GM18499 (cell line): Measurements from ENCODE around the gene INPP4B.
A peak's percentile ranks its signal among the peaks of the same experiment; 100 is the strongest.

Experiments used
- ATAC-seq: cut with Tn5 transposase; IDR thresholded peaks from one replicate; pipeline ENCODE4 v1.9.1; 2021; ENCODE audit warnings: moderate number of reproducible peaks; ENCODE audit not compliant: insufficient read depth, unreplicated experiment

Gene INPP4B

DNA sequence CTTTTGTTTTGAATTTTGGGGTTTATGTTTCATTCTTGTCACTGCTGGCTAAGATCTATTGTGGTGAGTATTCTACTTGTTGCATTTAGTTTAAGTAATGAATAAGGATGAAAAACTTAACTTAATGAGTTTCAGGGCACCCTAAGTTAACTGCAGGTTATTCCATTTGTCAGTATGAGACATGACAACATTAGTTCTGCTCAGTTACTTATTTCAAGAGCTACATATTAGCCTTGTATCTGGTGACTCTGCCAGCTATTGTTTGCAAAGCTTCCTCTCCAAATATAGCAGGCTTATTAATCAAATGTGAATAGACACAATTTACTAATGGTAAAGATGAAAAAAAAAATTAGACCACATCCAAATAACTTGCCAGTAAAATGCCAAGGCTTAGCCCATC lies 642.6 kb downstream of the INPP4B start:
- ATAC-seq, result no peak

DNA sequence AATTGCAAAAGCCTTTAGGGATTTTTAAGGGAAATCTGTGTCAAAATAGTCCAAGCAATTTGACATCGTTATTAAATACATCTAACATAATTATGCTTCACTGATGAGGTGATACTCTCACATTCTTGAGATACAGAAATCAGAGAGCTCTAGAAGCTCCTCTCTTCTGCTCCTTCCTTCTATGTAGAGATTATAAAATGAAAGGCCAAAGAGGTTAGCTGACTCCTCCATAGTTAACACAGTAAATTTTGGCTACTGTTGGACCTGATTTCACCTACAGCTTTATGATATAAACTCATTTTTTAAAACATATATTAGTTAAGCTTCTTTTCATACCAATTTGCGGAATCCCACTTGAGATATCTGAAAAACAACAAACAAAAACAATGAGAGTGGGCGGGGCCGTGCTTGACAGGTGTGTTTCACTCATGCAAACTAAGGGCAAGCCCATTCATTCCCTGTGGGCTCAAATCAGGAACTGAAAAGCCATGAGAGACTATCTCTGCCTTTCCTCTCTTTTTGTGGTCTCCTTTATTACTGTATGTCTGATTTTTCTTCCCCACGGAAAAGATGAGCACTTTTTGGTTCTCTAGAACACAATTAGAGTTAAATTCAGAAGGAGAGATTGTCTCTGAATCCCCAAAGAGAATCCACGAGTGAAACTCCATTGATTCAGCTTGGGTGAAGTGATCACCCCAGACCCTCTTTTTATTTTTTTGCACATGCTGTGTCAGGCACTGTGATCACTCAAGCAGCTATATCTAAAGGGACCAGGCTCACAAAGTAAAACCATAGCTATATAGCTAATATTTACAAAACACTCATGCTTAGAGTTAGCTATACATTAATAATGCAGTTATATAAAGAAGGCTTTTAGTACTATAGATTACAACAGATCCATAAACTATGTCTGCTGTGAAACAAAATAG lies 643.4 kb downstream of the INPP4B start:
- peak; percentile 81 for ATAC-seq

DNA sequence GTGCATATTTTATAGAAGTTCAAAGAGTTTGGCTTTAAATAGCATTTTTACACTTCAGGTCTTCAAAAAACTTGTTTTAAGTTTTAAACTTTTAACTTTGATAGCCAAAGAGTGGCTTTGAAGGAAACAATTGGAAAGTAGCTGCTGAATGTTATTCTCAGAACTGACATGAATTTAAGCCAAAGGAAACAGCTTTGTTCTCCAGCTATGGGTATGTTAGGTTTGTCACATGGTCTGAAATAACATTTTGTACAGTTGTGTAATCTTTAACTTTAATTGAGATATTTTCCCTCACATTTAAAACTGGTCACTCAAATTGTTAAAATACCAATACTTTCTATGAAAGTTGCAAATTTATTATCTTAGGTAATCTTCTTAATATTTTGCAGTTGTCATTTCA lies 645.1 kb downstream of the INPP4B start:
- no peak for ATAC-seq

- no peak for ATAC-seq
Observed at GRCh38 chr4:142194905-142195304, 651.2 kb downstream of the INPP4B start.

GRCh38 chr4:142191901-142192300 lies 654.2 kb downstream of the INPP4B start:
- no peak for ATAC-seq

GRCh38 chr4:142181021-142181420 lies 665.1 kb downstream of the INPP4B start:
- ATAC-seq, result no peak

DNA sequence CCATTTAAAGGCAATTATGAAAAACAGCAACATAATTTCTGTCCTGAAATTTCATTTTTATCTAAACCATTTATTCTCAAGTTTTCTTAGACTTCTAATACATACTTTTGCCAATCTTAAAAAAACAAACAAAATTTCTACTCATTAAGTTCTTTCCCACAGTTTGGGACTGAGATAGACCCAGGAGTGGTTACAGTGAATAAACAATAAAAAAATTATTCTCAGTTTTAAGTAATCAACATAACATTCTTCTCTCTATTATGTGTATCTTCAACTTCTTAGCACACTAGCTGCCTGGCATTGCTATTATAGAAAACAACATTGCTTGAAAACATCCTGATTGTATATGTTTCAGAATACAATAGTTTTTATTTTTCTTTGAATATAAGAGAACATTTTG lies 676.9 kb downstream of the INPP4B start:
- no peak for ATAC-seq

DNA sequence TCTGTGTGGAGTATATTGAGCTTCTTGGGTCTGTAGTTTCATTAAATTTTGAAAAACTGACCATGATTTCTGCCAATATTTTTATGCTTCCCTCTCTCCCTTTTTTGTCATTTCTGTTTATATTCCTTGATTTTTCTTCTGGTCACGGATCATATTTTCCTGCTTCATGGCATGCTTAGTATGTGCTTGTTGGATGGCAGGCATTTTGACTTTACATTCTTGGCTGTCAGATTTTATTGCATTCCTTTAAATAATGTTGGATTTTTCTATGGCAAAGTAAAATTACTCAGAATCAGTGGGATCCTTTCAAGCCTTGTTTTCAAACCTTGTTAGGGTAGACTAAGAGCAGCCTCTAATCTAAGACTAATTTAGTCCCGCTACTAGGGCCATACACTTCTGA lies 677.9 kb downstream of the INPP4B start:
- no peak for ATAC-seq

- ATAC-seq, result no peak
Observed at GRCh38 chr4:142164767-142165500, 681.2 kb downstream of the INPP4B start.

DNA sequence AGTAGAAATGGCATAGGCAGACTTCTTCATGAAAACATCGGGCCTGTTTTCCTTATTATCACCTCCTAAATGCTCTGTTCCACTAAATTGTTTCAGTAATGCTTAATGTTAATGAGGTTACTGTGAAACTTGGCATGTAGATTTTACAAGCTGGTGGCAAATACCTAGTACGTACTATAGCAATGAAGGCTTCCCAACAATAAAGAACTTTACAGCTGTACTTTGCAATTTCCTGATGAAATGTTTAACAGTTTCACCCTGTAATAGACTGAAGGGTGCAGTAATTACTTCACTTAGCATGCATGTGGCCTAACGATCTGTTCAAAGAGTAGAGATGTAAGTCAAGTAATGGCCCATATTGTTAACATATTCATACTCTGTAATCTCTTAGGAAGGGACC lies 685.0 kb downstream of the INPP4B start:
- ATAC-seq, result no peak

DNA sequence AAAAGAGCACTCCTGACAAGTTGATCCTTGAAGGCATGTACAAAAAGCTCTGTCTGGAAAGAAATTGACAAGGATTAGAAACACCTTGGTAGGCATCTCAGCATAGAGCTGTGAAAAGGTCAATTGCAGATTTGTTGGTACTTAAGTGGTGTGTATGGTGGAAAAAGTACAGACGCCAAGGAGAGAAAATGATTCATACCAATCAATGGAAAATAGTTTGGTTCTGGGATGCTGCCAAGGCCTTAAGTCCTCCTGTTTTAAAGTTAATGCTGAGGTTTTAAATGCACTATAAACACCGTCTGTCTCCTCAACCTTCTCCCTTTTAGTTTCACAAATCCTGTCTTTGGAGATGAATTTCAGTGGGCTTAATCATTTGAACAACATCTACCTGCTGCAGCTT lies 685.6 kb downstream of the INPP4B start:
- ATAC-seq, result no peak

DNA sequence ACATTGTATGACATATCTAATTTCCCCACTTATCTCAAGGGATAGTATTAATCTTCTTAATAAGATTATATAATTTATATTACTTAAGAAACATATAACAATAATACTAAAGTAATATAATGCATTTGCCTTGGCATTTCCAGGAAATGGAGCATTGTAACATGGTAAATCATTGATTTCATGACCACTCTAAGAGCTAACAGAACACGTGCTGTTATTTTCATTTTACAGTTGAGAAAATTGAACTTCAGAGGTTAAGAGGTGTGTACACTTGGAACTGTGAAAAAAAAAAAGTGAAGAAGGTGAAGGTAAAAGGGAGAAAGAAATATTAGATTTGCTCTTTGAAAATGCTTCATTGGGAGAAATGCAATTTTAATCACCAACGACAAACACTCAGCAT lies 687.1 kb downstream of the INPP4B start:
- no peak for ATAC-seq

- no peak for ATAC-seq
Observed at GRCh38 chr4:142156256-142156655, 689.8 kb downstream of the INPP4B start.

DNA sequence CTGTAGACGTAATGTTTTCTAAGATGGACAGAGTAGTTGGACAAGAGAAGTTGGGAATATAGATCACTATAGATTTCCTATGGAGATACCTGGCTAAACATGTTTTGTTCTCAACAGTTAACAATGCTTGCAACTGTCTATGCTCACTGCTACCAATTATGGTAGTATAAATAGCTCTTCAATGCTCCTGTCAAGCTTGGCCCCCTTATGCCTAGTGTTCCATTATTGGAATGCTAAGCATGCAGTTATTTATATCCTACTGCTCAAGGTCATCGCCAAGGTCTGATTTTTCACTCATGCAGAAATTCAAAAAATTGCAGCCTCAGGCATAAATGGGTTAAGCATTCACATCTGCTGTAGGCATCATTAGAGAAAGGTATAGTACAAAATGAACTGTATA lies 690.8 kb downstream of the INPP4B start:
- no peak for ATAC-seq

DNA sequence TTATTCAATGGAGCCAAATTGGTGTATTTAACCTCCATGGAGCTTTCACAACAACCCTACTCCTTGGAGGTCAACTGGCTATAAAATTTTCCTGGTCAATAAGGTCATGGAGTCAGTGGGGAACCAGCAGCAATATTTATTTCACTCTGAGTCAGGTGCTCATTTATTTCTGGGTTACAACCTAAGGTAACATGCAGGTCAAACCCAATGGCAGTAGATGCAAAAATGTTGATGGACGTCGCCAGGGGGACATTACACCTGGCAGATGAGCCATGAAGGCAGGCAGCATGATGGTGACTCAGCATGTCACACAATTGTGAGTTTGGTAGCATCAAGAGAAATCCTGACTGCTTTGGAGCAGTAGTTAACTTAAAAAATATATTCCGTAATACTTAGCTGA lies 695.6 kb downstream of the INPP4B start:
- ATAC-seq, result no peak

DNA sequence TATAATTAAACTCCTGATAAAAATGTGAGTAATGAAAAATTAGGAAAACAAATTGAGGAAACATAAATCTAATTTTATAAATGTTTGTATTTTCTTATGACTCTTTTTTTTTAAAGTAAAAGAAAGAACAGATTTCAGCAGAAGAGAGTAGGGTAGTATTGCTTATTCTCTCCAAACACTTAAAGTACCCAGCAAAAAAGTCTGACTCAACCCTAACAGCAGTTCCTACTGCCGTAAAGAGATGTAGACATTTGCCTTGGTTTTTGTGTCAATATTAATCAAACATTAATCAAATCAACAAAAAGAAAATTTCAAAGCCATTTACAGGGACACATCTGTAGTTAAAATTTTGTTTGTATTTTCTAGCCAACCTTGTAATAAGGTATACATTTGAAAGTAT lies 701.3 kb downstream of the INPP4B start:
- no peak for ATAC-seq

DNA sequence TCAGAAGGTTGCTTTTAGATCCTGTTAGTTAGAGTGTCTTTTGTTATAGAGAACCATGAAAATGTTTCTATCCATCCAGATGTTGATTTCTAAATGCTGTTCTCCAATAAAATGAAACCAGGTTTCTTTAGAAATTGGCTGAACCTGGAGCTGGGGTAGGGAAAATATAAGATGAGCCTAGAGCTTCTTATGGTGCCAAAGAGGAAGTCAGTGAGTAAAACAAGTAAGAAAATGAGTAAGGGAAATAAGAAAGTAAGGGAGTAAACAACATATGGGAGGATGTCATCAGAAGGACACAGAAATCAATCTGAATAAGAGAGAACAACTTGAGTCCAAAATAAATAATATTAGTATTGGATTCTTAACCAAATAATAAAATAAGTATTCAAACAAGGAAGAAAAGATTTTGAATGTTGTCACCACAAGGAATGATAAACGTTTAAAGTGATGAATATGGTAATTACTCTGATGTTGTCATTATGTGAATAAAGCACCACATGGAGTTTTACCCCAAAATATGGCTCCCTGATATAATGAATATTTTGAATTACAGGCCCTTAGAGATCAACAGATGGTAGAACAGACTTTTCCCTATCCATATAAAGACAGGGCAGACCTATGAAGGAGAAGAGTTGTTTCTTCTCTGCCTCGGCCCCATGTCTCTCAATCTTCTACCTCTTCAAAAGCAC lies 703.6 kb downstream of the INPP4B start:
- ATAC-seq, result no peak

DNA sequence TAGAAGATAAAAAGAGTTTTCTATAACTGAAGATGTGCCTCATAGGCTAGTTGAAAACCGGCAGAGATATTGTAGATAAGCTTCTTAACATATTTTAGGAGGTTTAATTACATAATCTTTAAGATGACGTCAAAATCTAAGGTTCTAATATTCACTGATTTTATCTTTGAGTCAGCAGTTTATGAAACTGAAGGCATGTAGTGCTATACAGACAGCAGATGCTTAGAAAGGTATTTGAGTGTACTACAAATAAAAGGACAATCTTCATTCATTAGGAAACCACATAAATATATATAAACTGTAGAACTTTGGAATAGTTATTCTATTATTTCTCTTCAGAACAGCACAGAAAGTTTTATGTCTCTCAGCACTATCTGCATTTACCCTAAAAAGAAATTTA lies 704.9 kb downstream of the INPP4B start:
- ATAC-seq, result no peak

DNA sequence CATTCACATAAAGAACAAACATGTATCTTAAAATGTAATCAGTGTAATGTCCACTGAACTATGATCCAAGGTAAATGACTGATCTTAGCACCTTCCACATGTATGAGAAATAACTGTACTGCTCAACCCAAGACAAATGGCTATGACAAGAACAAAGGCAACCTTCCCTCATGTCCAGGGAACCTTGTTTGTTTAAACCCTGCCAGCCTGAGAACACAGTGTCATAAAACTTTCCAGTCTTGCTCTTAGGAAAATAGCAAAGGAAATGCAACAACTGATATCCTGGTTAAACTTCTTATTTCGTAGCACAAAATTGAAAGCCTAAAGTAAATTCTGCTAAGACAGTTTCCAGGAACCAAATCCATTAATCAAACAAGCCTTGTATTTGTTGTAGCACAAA lies 715.4 kb downstream of the INPP4B start:
- ATAC-seq, result no peak

GRCh38 chr4:142129931-142130330 lies 716.2 kb downstream of the INPP4B start:
- ATAC-seq, result no peak

- no peak for ATAC-seq
Observed at GRCh38 chr4:142129473-142129872, 716.6 kb downstream of the INPP4B start.
